SK-N-MC (cell line): ENCODE results near the gene TNKS1BP1.

Source experiments
- EZH2 ChIP-seq: fragments of 200-600 bp; sonication (generic); IDR thresholded peaks from one replicate; pipeline ENCODE4 v1.6.1; 2017; ENCODE audit warnings: antibody characterized with exemption
- FOXP2 ChIP-seq: optimal IDR thresholded peaks from 2 replicates; pipeline ENCODE3; 2011; ENCODE audit warnings: mild to moderate bottlenecking, moderate library complexity; ENCODE audit not compliant: insufficient read depth; ENCODE audit errors: extremely low read length, control extremely low read depth
- POLR2AphosphoS5 ChIP-seq: IDR thresholded peaks from 2 replicates; pipeline ENCODE4 v1.6.1; 2012; ENCODE audit warnings: mild to moderate bottlenecking, low read depth, low read length, borderline replicate concordance

DNA sequence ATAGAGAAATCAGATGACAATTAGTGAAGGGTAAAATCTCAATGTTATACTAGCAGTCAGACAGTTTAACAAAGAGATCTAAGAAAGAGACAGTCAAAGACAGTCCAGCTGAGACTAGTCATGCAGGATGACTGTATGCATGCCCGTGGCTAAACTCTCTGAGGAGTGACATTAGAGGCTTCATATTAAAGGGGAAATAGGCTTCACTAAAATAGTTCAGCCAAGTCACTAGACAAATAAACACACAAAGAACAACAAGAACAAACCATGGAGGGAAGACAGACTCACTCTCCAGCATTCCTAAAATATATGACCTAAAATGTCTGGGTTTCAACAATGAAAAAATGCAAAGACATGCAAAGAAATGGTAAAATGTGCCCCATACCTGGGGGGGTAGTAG is 69.1 kb downstream of the TNKS1BP1 start:
- no peak for TF ChIP-seq EZH2
- TF ChIP-seq POLR2AphosphoS5: no peak
- TF ChIP-seq FOXP2: no peak
